ENCODE measurements around the gene NOM1.

Gene NOM1

DNA sequence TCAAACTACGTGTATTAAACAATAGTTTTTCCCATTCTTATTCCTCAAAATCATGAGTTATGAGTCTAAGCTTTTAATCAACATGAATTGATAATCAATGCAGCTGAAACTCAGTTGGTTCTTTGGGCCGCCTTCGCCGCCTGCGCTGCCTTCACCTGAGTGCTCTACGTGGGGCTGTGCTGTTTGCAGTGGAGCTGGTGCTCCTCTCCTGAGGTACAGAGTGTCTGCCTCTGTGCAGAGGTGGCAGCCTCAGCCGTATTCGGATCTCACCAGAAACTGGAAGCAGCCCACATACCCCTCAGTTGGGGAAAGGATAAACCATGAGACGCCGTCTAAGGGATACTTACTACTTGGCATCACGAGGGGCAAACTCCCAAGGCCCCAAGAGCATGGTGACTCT lies 15.5 kb downstream of the NOM1 start:
- no peak overlapping the region for H3K4me2 ChIP-seq (ENCODE audit: low read length)
- H3K4me1 ChIP-seq (ENCODE audit: control insufficient read depth, insufficient read depth, low read length): no peaks in the 10 kb centered on the region
- H3K9ac ChIP-seq (ENCODE audit: low read depth, low read length): no peak overlapping the region
- peaks cover 88% of the 10 kb centered on the region for H3K36me3 ChIP-seq (ENCODE audit: insufficient read depth, low read length)
- no peaks in the 10 kb centered on the region for H3K27me3 ChIP-seq (ENCODE audit: control insufficient read depth, insufficient read depth, low read length)
- no peak overlapping the region for H3K4me3 ChIP-seq (ENCODE audit: low read length)
- no peaks in the 10 kb centered on the region for H3K9me3 ChIP-seq (replicated peaks; ENCODE audit: low read length)

DNA sequence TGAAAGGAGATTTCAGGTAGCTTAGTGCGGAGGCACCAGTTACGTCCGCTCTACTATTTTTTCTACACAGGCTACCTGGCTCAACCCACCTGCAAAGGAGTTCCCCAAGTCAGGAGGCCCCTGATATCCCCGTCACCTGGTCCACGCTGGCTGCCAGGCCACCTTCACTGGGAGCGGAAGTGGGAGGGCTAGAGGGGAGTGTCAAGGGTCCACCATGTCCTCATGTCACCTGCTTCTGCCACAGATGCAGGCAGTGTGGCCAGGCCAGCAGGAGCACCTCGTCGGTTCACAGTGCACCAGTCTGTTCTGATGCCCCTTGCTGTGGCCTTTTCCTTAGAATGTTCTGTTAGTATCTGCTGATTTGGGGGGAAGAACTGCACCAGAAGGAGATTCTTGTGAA lies 16.9 kb downstream of the NOM1 start:
- H3K36me3 ChIP-seq (ENCODE audit: insufficient read depth, low read length): peaks cover 84% of the 10 kb centered on the region
- no peak overlapping the region for H3K4me2 ChIP-seq (ENCODE audit: low read length)
- H3K27me3 ChIP-seq (ENCODE audit: control insufficient read depth, insufficient read depth, low read length): no peaks in the 10 kb centered on the region
- no peak overlapping the region for H3K9ac ChIP-seq (ENCODE audit: low read depth, low read length)
- no peak overlapping the region for H3K4me3 ChIP-seq (ENCODE audit: low read length)
- no peaks in the 10 kb centered on the region for H3K9me3 ChIP-seq (replicated peaks; ENCODE audit: low read length)
- H3K4me1 ChIP-seq (ENCODE audit: control insufficient read depth, insufficient read depth, low read length): no peaks in the 10 kb centered on the region

DNA sequence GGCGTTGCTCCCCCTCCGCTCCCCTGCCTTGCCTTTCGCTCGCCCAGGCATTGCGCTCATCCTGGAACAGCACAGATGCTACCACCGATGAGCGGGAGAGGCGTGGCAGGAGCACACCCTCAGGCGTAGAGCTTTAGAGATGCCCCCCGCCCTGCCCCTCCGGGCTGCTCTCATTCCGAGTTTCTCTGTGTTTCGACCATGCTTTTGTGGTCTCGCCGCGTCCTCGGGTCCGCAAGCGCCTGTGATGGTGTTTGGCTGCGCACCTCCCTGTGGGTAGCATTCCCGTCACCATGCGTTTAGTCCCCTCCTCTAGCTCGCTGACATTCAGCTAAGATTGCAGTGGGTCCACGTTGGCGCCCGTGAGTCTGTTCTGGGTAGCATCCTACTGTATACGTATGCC lies 18.7 kb downstream of the NOM1 start:
- H3K4me3 ChIP-seq (ENCODE audit: low read length): no peak overlapping the region
- no peaks in the 10 kb centered on the region for H3K27me3 ChIP-seq (ENCODE audit: control insufficient read depth, insufficient read depth, low read length)
- no peaks in the 10 kb centered on the region for H3K9me3 ChIP-seq (replicated peaks; ENCODE audit: low read length)
- no peaks in the 10 kb centered on the region for H3K4me1 ChIP-seq (ENCODE audit: control insufficient read depth, insufficient read depth, low read length)
- peaks cover 70% of the 10 kb centered on the region for H3K36me3 ChIP-seq (ENCODE audit: insufficient read depth, low read length)
- H3K9ac ChIP-seq (ENCODE audit: low read depth, low read length): no peak overlapping the region
- H3K4me2 ChIP-seq (ENCODE audit: low read length): no peak overlapping the region

GRCh38 chr7:156969972-156970420 lies 20.5 kb downstream of the NOM1 start:
- Histone ChIP-seq H3K36me3 (ENCODE audit: insufficient read depth, low read length) (peaks cover 53% of the 10 kb centered on the region), H3K9ac (ENCODE audit: low read depth, low read length) (no peak overlapping the region), H3K9me3 (replicated peaks; ENCODE audit: low read length) (no peaks in the 10 kb centered on the region), H3K4me1 (ENCODE audit: control insufficient read depth, insufficient read depth, low read length) (no peaks in the 10 kb centered on the region), H3K27me3 (ENCODE audit: control insufficient read depth, insufficient read depth, low read length) (no peaks in the 10 kb centered on the region), H3K4me2 (ENCODE audit: low read length) (no peak overlapping the region), H3K4me3 (ENCODE audit: low read length) (no peak overlapping the region)

GRCh38 chr7:156975620-156976019 lies 26.1 kb downstream of the NOM1 start:
- no peaks in the 10 kb centered on the region for H3K27me3 ChIP-seq (ENCODE audit: control insufficient read depth, insufficient read depth, low read length)
- peaks cover 20% of the 10 kb centered on the region for H3K36me3 ChIP-seq (ENCODE audit: insufficient read depth, low read length)
- H3K4me3 ChIP-seq (ENCODE audit: low read length): no peak overlapping the region
- H3K4me2 ChIP-seq (ENCODE audit: low read length): no peak overlapping the region
- H3K4me1 ChIP-seq (ENCODE audit: control insufficient read depth, insufficient read depth, low read length): no peaks in the 10 kb centered on the region
- no peaks in the 10 kb centered on the region for H3K9me3 ChIP-seq (replicated peaks; ENCODE audit: low read length)
- H3K9ac ChIP-seq (ENCODE audit: low read depth, low read length): no peak overlapping the region

DNA sequence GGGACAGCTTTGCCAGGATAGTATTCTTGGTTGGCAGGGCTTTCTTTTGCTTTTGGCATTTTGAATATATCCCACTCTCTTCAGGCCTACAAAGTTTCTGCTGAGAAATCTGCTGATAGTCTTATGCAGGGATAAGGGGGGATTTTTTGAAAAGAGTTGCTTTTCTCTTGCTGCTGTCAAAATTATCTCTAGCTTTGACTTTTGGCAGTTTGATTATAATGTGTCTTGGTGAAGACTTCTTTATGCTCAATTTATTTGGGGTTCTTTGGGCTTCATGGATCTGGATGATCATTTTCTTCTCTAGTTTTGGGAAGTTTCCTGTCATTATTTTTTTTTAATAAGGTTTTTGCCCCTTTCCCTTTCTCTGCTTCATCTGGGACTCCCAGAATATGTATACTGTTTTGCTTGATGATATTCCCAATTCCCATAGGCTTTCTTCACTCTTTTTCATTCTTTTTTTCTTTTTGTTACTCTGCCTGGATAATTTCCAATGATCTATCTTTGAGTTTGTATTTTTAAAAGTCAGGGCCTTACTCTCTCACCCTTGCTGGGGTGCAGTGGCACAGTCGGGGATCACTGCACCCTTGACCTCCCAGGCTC lies 29.6 kb downstream of the NOM1 start:
- Histone ChIP-seq H3K4me1 (ENCODE audit: control insufficient read depth, insufficient read depth, low read length) (no peaks in the 10 kb centered on the region), H3K4me2 (ENCODE audit: low read length) (no peak overlapping the region), H3K36me3 (ENCODE audit: insufficient read depth, low read length) (peaks cover 8% of the 10 kb centered on the region), H3K9me3 (replicated peaks; ENCODE audit: low read length) (no peaks in the 10 kb centered on the region), H3K4me3 (ENCODE audit: low read length) (no peak overlapping the region), H3K9ac (ENCODE audit: low read depth, low read length) (no peak overlapping the region), H3K27me3 (ENCODE audit: control insufficient read depth, insufficient read depth, low read length) (no peaks in the 10 kb centered on the region)

DNA sequence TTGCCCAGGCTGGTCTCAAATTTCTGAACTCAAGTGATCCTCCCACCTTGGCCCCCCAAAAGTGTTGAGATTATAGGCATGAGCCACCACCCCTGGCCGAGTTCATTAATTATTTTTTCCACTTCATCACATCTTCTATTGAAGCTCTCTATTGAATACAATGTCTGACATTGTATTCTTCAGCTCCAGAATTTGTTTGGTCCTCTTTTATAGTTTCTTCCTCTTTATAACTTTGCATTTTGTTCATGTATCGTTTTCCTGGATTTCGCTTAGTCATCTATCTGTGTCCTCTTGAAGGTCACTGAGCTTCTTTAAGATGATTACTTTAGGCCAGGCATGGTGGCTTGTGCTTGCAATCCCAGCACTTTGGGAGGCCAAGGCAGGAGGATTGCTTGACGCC lies 30.2 kb downstream of the NOM1 start:
- Histone ChIP-seq H3K4me3 (ENCODE audit: low read length) (no peak overlapping the region), H3K4me1 (ENCODE audit: control insufficient read depth, insufficient read depth, low read length) (no peaks in the 10 kb centered on the region), H3K36me3 (ENCODE audit: insufficient read depth, low read length) (peaks cover 8% of the 10 kb centered on the region), H3K27me3 (ENCODE audit: control insufficient read depth, insufficient read depth, low read length) (no peaks in the 10 kb centered on the region), H3K4me2 (ENCODE audit: low read length) (no peak overlapping the region), H3K9me3 (replicated peaks; ENCODE audit: low read length) (no peaks in the 10 kb centered on the region), H3K9ac (ENCODE audit: low read depth, low read length) (no peak overlapping the region)

DNA sequence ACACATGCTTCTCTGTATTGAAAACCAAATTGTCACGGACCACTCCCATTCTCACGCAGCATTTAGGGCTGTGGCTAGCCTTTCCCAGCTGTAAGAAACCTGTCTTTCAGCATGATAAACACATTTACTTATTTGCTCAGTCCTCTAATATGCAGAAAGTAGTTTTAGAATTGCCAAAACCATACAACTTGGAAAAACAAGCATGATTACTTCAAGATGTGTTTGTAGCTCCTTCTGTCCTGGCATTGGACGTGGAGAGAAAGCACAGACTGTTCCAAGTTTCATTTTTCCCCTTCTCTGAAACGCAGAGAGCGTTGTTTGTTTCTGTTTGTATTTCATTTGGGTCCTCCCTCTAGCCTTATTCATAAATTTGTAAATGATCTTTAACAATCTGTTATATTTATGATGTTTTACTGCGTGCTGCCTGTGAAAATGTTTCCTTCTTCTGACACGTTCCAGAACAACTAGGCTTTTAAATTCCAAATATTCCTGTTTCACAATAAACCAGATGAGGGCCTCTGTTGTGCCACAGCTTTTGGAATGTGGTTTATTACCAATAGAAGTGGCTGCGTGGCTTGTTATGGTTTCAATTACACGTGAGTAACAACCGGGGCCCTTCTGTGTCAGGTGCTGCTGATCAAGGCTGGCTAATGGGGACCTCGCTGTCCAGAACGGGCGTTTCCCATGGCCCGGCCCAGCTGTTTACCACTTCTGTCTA lies 34.8 kb downstream of the NOM1 start:
- peak overlapping the region; percentile 48 for H3K4me3 ChIP-seq (ENCODE audit: low read length)

GRCh38 chr7:156985101-156985992 lies 35.8 kb downstream of the NOM1 start:
- Histone ChIP-seq H3K9ac (ENCODE audit: low read depth, low read length) (no peak overlapping the region), H3K4me3 (ENCODE audit: low read length) (no peak overlapping the region)

More for the DNA sequence above, 34.8 kb downstream of the NOM1 start:
- Histone ChIP-seq H3K36me3 (ENCODE audit: insufficient read depth, low read length) (no peaks in the 10 kb centered on the region), H3K4me1 (ENCODE audit: control insufficient read depth, insufficient read depth, low read length) (no peaks in the 10 kb centered on the region), H3K27me3 (ENCODE audit: control insufficient read depth, insufficient read depth, low read length) (no peaks in the 10 kb centered on the region), H3K9me3 (replicated peaks; ENCODE audit: low read length) (no peaks in the 10 kb centered on the region), H3K9ac (ENCODE audit: low read depth, low read length) (no peak overlapping the region), H3K4me2 (ENCODE audit: low read length) (peak overlapping the region; percentile 61)

GRCh38 chr7:156986378-156986777 lies 36.9 kb downstream of the NOM1 start:
- no peaks in the 10 kb centered on the region for H3K9me3 ChIP-seq (replicated peaks; ENCODE audit: low read length)
- no peaks in the 10 kb centered on the region for H3K36me3 ChIP-seq (ENCODE audit: insufficient read depth, low read length)
- no peak overlapping the region for H3K9ac ChIP-seq (ENCODE audit: low read depth, low read length)
- no peaks in the 10 kb centered on the region for H3K4me1 ChIP-seq (ENCODE audit: control insufficient read depth, insufficient read depth, low read length)
- H3K27me3 ChIP-seq (ENCODE audit: control insufficient read depth, insufficient read depth, low read length): no peaks in the 10 kb centered on the region
- no peak overlapping the region for H3K4me2 ChIP-seq (ENCODE audit: low read length)
- no peak overlapping the region for H3K4me3 ChIP-seq (ENCODE audit: low read length)

More at GRCh38 chr7:156985101-156985992, 35.8 kb downstream of the NOM1 start:
- Histone ChIP-seq H3K4me1 (ENCODE audit: control insufficient read depth, insufficient read depth, low read length) (no peaks in the 10 kb centered on the region), H3K9me3 (replicated peaks; ENCODE audit: low read length) (no peaks in the 10 kb centered on the region), H3K27me3 (ENCODE audit: control insufficient read depth, insufficient read depth, low read length) (no peaks in the 10 kb centered on the region), H3K36me3 (ENCODE audit: insufficient read depth, low read length) (no peaks in the 10 kb centered on the region), H3K4me2 (ENCODE audit: low read length) (no peak overlapping the region)

DNA sequence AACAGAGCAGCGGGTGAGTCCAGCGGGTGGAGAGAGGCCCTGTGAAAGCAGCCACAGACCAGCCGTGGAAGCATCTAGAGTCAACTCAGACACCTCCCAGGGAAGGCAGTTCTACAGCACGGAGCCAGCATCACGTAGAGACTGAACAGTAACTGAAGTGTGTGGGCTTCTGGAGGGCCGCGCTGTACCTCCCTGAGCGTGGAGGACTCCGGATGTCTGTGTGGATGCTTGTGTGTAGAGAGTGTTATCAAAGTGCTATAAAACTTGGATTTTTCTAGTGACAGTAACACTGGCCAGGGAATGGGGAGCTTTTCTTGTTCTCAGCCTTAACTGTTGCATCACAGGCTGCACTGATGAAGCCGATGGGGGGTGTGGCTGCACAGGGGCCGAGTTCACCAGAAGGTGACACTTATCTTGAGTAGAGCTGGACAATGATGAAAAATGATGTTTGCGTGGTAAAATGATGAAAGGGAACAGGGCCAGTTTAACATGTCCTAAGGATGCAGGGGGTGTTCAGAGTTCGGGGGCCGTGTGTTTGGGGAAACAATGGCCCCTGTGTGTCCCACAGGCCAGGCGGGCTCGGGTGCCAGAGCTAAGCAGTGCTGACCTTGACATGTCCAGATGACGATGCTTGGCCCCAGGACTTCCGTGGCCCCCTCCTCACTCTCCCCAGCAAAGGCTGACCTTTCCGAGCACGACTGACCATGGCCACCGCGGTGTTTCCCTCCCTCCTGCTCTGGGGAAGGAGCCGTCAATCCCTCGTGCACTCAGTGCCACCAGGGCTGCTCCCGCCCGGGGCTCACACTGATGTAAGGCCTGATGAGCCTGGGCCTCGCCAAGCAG lies 39.1 kb downstream of the NOM1 start:
- no peaks in the 10 kb centered on the region for H3K4me1 ChIP-seq (ENCODE audit: control insufficient read depth, insufficient read depth, low read length)
- H3K4me3 ChIP-seq (ENCODE audit: low read length): no peak overlapping the region
- H3K9ac ChIP-seq (ENCODE audit: low read depth, low read length): no peak overlapping the region
- peaks cover 17% of the 10 kb centered on the region for H3K27me3 ChIP-seq (ENCODE audit: control insufficient read depth, insufficient read depth, low read length)
- no peaks in the 10 kb centered on the region for H3K36me3 ChIP-seq (ENCODE audit: insufficient read depth, low read length)
- no peak overlapping the region for H3K4me2 ChIP-seq (ENCODE audit: low read length)
- no peaks in the 10 kb centered on the region for H3K9me3 ChIP-seq (replicated peaks; ENCODE audit: low read length)

All from skeletal muscle satellite cell (primary cell).